H9 (cell line): ENCODE data around the gene HSD17B7. TPM values are rescaled to one million over a fixed set of nuclear protein-coding genes. Genes with fewer than 3 reads are reported as not detected.

Source experiments
- DNase-seq: peaks from one replicate; pipeline ENCODE4 v3.0.0-alpha.2; 2017
- H2AFZ ChIP-seq: one replicate; pipeline ENCODE4 v1.6.1; 2013; ENCODE audit warnings: mild to moderate bottlenecking, low read length, control low read depth, moderate library complexity
- H2AK5ac ChIP-seq: 2 replicates; pipeline ENCODE4 v1.6.1; 2013; ENCODE audit warnings: low read length, control low read depth, mixed read lengths; ENCODE audit not compliant: insufficient read length
- H2BK120ac ChIP-seq: one replicate; pipeline ENCODE4 v1.6.1; 2013; ENCODE audit warnings: low read depth, mild to moderate bottlenecking, low read length, control low read depth, inconsistent platforms; ENCODE audit not compliant: poor library complexity, severe bottlenecking
- H2BK12ac ChIP-seq: 2 replicates; pipeline ENCODE4 v1.6.1; 2013; ENCODE audit warnings: low read length, control low read depth, mixed read lengths, low read depth; ENCODE audit not compliant: insufficient read length
- H2BK15ac ChIP-seq: 2 replicates; pipeline ENCODE4 v1.6.1; 2013; ENCODE audit warnings: low read depth, low read length, control low read depth
- H2BK20ac ChIP-seq: one replicate; pipeline ENCODE4 v1.6.1; 2013; ENCODE audit warnings: low read depth, mild to moderate bottlenecking, low read length, control low read depth, inconsistent platforms; ENCODE audit not compliant: poor library complexity, severe bottlenecking
- H2BK5ac ChIP-seq: 2 replicates; pipeline ENCODE4 v1.6.1; 2013; ENCODE audit warnings: low read length, control low read depth, mixed read lengths; ENCODE audit not compliant: insufficient read length
- H3K14ac ChIP-seq: 2 replicates; pipeline ENCODE4 v1.6.1; 2013; ENCODE audit warnings: low read length, control low read depth; ENCODE audit not compliant: insufficient read depth
- H3K18ac ChIP-seq: 2 replicates; pipeline ENCODE4 v1.6.1; 2013; ENCODE audit warnings: low read depth, mild to moderate bottlenecking, mixed read lengths, low read length, control low read depth; ENCODE audit not compliant: insufficient read length
- H3K23ac ChIP-seq: 2 replicates; pipeline ENCODE4 v1.6.1; 2013; ENCODE audit warnings: low read length, control low read depth, mixed read lengths, low read depth; ENCODE audit not compliant: insufficient read length
- H3K23me2 ChIP-seq: 2 replicates; pipeline ENCODE4 v1.6.1; 2013; ENCODE audit warnings: low read depth, mild to moderate bottlenecking, mixed read lengths, low read length, control low read depth; ENCODE audit not compliant: insufficient read length, poor library complexity, severe bottlenecking
- H3K27ac ChIP-seq: 2 replicates; pipeline ENCODE4 v1.5.1; 2013; ENCODE audit warnings: low read length, control low read depth, mixed read lengths, low read depth; ENCODE audit not compliant: insufficient read length
- H3K27me3 ChIP-seq: 2 replicates; pipeline ENCODE4 v1.6.1; 2013; ENCODE audit warnings: low read length, control low read depth, inconsistent platforms; ENCODE audit not compliant: insufficient read depth
- H3K4ac ChIP-seq: 2 replicates; pipeline ENCODE4 v1.6.1; 2013; ENCODE audit warnings: low read depth, mild to moderate bottlenecking, control low read depth, inconsistent platforms, low read length, moderate library complexity
- H3K4me1 ChIP-seq: 2 replicates; pipeline ENCODE4 v1.6.1; 2013; ENCODE audit warnings: low read length, control low read depth, inconsistent platforms; ENCODE audit not compliant: insufficient read depth
- H3K4me2 ChIP-seq: 2 replicates; pipeline ENCODE4 v1.6.1; 2013; ENCODE audit warnings: low read length, control low read depth, mixed read lengths; ENCODE audit not compliant: insufficient read length, insufficient read depth
- H3K56ac ChIP-seq: 2 replicates; pipeline ENCODE4 v1.6.1; 2013; ENCODE audit warnings: low read depth, mild to moderate bottlenecking, mixed read lengths, low read length, control low read depth; ENCODE audit not compliant: insufficient read length
- H3K79me1 ChIP-seq: 2 replicates; pipeline ENCODE4 v1.6.1; 2013; ENCODE audit warnings: low read depth, mild to moderate bottlenecking, moderate library complexity, low read length, control low read depth, inconsistent platforms; ENCODE audit not compliant: insufficient read depth, poor library complexity, severe bottlenecking
- H3K79me2 ChIP-seq: 2 replicates; pipeline ENCODE4 v1.6.1; 2013; ENCODE audit warnings: low read length, control low read depth, inconsistent platforms; ENCODE audit not compliant: insufficient read depth
- H3K9ac ChIP-seq: 2 replicates; pipeline ENCODE4 v1.6.1; 2013; ENCODE audit warnings: low read length, control low read depth, mixed read lengths; ENCODE audit not compliant: insufficient read length; ENCODE audit errors: extremely low read depth
- H3K9me3 ChIP-seq: one replicate; pipeline ENCODE4 v1.6.1; 2013; ENCODE audit warnings: low read depth, low read length, inconsistent platforms; ENCODE audit not compliant: control insufficient read depth
- H3T11ph ChIP-seq: one replicate; pipeline ENCODE4 v1.6.1; 2013; ENCODE audit warnings: mild to moderate bottlenecking, low read length, control low read depth, inconsistent platforms
- H4K20me1 ChIP-seq: one replicate; pipeline ENCODE4 v1.6.1; 2013; ENCODE audit not compliant: control insufficient read depth, insufficient read length, insufficient read depth
- H4K5ac ChIP-seq: 2 replicates; pipeline ENCODE4 v1.6.1; 2013; ENCODE audit warnings: low read depth, mild to moderate bottlenecking, mixed read lengths, low read length, control low read depth; ENCODE audit not compliant: insufficient read length
- H4K8ac ChIP-seq: replicated peaks from 2 replicates; pipeline ENCODE4 v1.6.1; 2013; ENCODE audit warnings: low read length, control low read depth, mixed read lengths, low read depth; ENCODE audit not compliant: insufficient read length
- H4K91ac ChIP-seq: 2 replicates; pipeline ENCODE4 v1.6.1; 2013; ENCODE audit warnings: low read depth, mild to moderate bottlenecking, moderate library complexity, mixed read lengths, low read length, control low read depth; ENCODE audit not compliant: insufficient read length
- H3K27ac Mint-ChIP-seq, 3 experiments: 2 replicates in 2 of 3; 3 replicates in 1 of 3; pipeline ENCODE4 v1.8.0; 2020 to 2021; ENCODE audit warnings: mixed read lengths in 3 of 3, mild to moderate bottlenecking in 1 of 3, moderate library complexity in 1 of 3
- H3K27me3 Mint-ChIP-seq: 2 replicates; pipeline ENCODE4 v1.8.0; 2021; ENCODE audit warnings: low read depth, mild to moderate bottlenecking, moderate library complexity, mixed read lengths
- H3K36me3 Mint-ChIP-seq, 3 experiments: 2 replicates in 2 of 3; 3 replicates in 1 of 3; pipeline ENCODE4 v1.8.0; 2020 to 2021; ENCODE audit warnings: low read depth in 3 of 3, mixed read lengths in 3 of 3; ENCODE audit not compliant: insufficient read depth in 1 of 3
- H3K4me1 Mint-ChIP-seq, 2 experiments: 2 replicates each; pipeline ENCODE4 v1.8.0; 2020; ENCODE audit warnings: mixed read lengths in 2 of 2
- H3K4me3 Mint-ChIP-seq, 2 experiments: 2 replicates in 1 of 2; 3 replicates in 1 of 2; pipeline ENCODE4 v1.8.0; 2020 to 2021; ENCODE audit warnings: mild to moderate bottlenecking in 2 of 2, mixed read lengths in 2 of 2, moderate library complexity in 1 of 2
- H3K9me3 Mint-ChIP-seq, 2 experiments: 2 replicates in 1 of 2; 3 replicates in 1 of 2; pipeline ENCODE4 v1.8.0; 2020; ENCODE audit warnings: mild to moderate bottlenecking in 2 of 2, mixed read lengths in 2 of 2, moderate library complexity in 1 of 2
- CTCF ChIP-seq: fragments of 200-600 bp; sonication (generic); conservative IDR thresholded peaks from 3 replicates; pipeline ENCODE4 v1.8.0; 2021; ENCODE audit warnings: antibody characterized with exemption, mild to moderate bottlenecking
- WGBS: extraction: QIAGEN DNeasy Blood & Tissue Kit; methylation state at CpG from one replicate; pipeline ENCODE4 v1.1.7; 2013; ENCODE audit warnings: missing lambda C conversion rate, low lambda C conversion rate, mixed read lengths; ENCODE audit not compliant: insufficient read length; ENCODE audit errors: extremely low coverage; 5-methylcytosine and 5-hydroxymethylcytosine counted together
- total RNA-seq: library from RNA; stranded (reverse); gene quantifications from 2 replicates; pipeline ENCODE4 v1.2.1, GENCODE V29; 2021

The HSD17B7 gene
- total RNA-seq, 1 experiment from 2014 or later = 26.2 TPM

GRCh38 chr1:162846256-162847212, 56.0 kb downstream of the HSD17B7 start:
- H3K9me3 ChIP-seq = no peaks in the 10 kb centered on the region
- H3K23ac ChIP-seq = no peak overlapping the region
- Mint-ChIP-seq H3K9me3 (peaks cover 0 to 4% of the 10 kb centered on the region in 2 experiments; a peak in 1 of 5 replicates), H3K27ac (no peak overlapping the region), H3K36me3 (no peaks in the 10 kb centered on the region), H3K27me3 (no peaks in the 10 kb centered on the region), H3K4me1 (peaks cover 0 to 5% of the 10 kb centered on the region in 2 experiments; a peak in 2 of 4 replicates), H3K4me3 (no peak overlapping the region)
- H3K4me1 ChIP-seq = no peaks in the 10 kb centered on the region
- H4K91ac ChIP-seq = no peak overlapping the region
- WGBS = no CpG with 5 or more reads among the region's 16 CpGs
- no peak overlapping the region for H2BK120ac ChIP-seq
- H3K56ac ChIP-seq = no peak overlapping the region
- no peak overlapping the region for H3K27ac ChIP-seq
- H2AFZ ChIP-seq = no peak overlapping the region
- H3T11ph ChIP-seq = no peak overlapping the region
- H3K23me2 ChIP-seq = no peaks in the 10 kb centered on the region
- no peak overlapping the region for H3K4me2 ChIP-seq
- H3K79me1 ChIP-seq = no peaks in the 10 kb centered on the region
- H4K8ac ChIP-seq = no peak overlapping the region
- no peak for DNase-seq
- no peak overlapping the region for H2BK20ac ChIP-seq
- no peak overlapping the region for H3K9ac ChIP-seq
- TF ChIP-seq CTCF = no peak
- H3K79me2 ChIP-seq = no peaks in the 10 kb centered on the region
- no peak overlapping the region for H4K5ac ChIP-seq
- no peak overlapping the region for H2BK12ac ChIP-seq
- H3K18ac ChIP-seq = no peak overlapping the region
- no peaks in the 10 kb centered on the region for H4K20me1 ChIP-seq
- H2AK5ac ChIP-seq = no peak overlapping the region
- no peak overlapping the region for H3K4ac ChIP-seq
- H3K14ac ChIP-seq = no peak overlapping the region
- H2BK15ac ChIP-seq = no peak overlapping the region
- H2BK5ac ChIP-seq = no peak overlapping the region
- H3K27me3 ChIP-seq = no peaks in the 10 kb centered on the region
